MCF 10A (cell line): ENCODE measurements around the gene WWOX. TPM values are rescaled to one million over a fixed set of nuclear protein-coding genes. Genes with fewer than 3 reads are reported as not detected.

ENCODE experiments used
- BruUV-seq: library from RNA; stranded (reverse); fragments of 400-500 nt; replicated peaks from 2 replicates; lab custom pipeline; 2021; lab: Mats Ljungman, UMichigan
- CTCF ChIA-PET: fragments of 300-600 bp; sonication (Branson Sonifier 250); formaldehyde crosslinking; extraction: SDS; loops from one replicate; lab custom pipeline; 2021; ENCODE audit warnings: antibody characterized with exemption, inconsistent platforms; lab: Yijun Ruan, JAX
- POLR2A ChIA-PET: fragments of 300-600, 350-650 bp; sonication (Branson Sonifier 250); formaldehyde crosslinking; extraction: SDS; loops from one replicate; lab custom pipeline; 2020; ENCODE audit warnings: antibody characterized with exemption, inconsistent platforms; lab: Yijun Ruan, JAX
- DNase-seq: peaks from one replicate; pipeline ENCODE4 v3.0.0-alpha.2; 2018; ENCODE audit not compliant: unreplicated experiment
- H3K27ac Mint-ChIP-seq: one replicate; pipeline ENCODE4 v1.8.0; 2022; ENCODE audit warnings: mild to moderate bottlenecking, low read depth, mixed read lengths; ENCODE audit not compliant: unreplicated experiment
- H3K27me3 Mint-ChIP-seq: one replicate; pipeline ENCODE4 v1.8.0; 2022; ENCODE audit warnings: mixed read lengths; ENCODE audit not compliant: insufficient read depth, unreplicated experiment
- H3K36me3 Mint-ChIP-seq: one replicate; pipeline ENCODE4 v1.8.0; 2022; ENCODE audit warnings: mild to moderate bottlenecking, moderate library complexity, mixed read lengths; ENCODE audit not compliant: insufficient read depth, unreplicated experiment
- H3K4me1 Mint-ChIP-seq: one replicate; pipeline ENCODE4 v1.8.0; 2022; ENCODE audit warnings: mixed read lengths; ENCODE audit not compliant: insufficient read depth, unreplicated experiment
- H3K4me3 Mint-ChIP-seq: one replicate; pipeline ENCODE4 v1.8.0; 2022; ENCODE audit warnings: mild to moderate bottlenecking, moderate library complexity, mixed read lengths; ENCODE audit not compliant: unreplicated experiment
- H3K9me3 Mint-ChIP-seq: one replicate; pipeline ENCODE4 v1.8.0; 2022; ENCODE audit warnings: mixed read lengths; ENCODE audit not compliant: unreplicated experiment
- intact Hi-C: fragments of 100-400 bp; cut with micrococcal nuclease; formaldehyde crosslinking; loops from 2 replicates; pipeline ENCODE4 v1.14.1; 2022
- total RNA-seq: library from RNA; stranded (reverse); gene quantifications from 2 replicates; pipeline ENCODE4 v1.2.3, GENCODE V29; 2022
- TF ChIP-seq, protein P1 (sequence below): fragments of 200-600 bp; IDR thresholded peaks from one replicate; pipeline ENCODE4 v1.8.0; 2022; ENCODE audit warnings: antibody characterized with exemption, mild to moderate bottlenecking; ENCODE audit not compliant: unreplicated experiment

The WWOX gene
- total RNA-seq, 1 experiment from 2014 or later = 18.1 TPM

DNA sequence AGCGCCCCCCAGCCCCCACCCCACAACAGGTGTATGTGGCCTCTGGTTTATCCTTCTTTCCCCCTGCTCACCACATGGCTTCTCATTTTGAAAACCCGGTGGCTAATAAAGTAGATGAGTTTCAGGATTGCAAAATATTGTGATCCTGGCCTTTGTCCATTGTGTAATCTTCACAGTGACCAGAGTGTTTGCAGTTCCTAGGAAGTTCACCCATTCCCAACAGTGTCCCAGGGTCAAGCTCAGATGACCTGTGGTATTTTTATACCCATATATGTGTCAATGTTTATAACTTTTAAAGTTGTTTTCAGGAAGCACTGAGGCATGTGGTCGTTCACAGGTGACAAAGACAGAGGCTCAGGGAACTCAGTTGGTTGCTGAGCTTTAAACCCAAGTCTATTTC is 721.9 kb downstream of the WWOX start:
- ChIA-PET POLR2A (no interaction called here), CTCF (interaction anchor here (0.6 kb wide), 1 partner anchor 538 kb away, joined by 3 read pairs; no protein-coding TSS in a partner anchor)
- no peak overlapping the region for H3K4me3 Mint-ChIP-seq
- no peaks in the 10 kb centered on the region for H3K27me3 Mint-ChIP-seq
- TF ChIP-seq, protein P1, sequence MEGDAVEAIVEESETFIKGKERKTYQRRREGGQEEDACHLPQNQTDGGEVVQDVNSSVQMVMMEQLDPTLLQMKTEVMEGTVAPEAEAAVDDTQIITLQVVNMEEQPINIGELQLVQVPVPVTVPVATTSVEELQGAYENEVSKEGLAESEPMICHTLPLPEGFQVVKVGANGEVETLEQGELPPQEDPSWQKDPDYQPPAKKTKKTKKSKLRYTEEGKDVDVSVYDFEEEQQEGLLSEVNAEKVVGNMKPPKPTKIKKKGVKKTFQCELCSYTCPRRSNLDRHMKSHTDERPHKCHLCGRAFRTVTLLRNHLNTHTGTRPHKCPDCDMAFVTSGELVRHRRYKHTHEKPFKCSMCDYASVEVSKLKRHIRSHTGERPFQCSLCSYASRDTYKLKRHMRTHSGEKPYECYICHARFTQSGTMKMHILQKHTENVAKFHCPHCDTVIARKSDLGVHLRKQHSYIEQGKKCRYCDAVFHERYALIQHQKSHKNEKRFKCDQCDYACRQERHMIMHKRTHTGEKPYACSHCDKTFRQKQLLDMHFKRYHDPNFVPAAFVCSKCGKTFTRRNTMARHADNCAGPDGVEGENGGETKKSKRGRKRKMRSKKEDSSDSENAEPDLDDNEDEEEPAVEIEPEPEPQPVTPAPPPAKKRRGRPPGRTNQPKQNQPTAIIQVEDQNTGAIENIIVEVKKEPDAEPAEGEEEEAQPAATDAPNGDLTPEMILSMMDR = no peak
- intact Hi-C loops = no loop called here
- peaks cover 5% of the 10 kb centered on the region for H3K36me3 Mint-ChIP-seq
- BruUV-seq = no TSS peak
- H3K4me1 Mint-ChIP-seq = no peaks in the 10 kb centered on the region
- H3K27ac Mint-ChIP-seq = no peak overlapping the region
- no peak for DNase-seq
- peaks cover 6% of the 10 kb centered on the region for H3K9me3 Mint-ChIP-seq

- no TSS peak for BruUV-seq
- CTCF ChIA-PET = no interaction called here
- H3K36me3 Mint-ChIP-seq = peaks cover 5% of the 10 kb centered on the region
- H3K4me3 Mint-ChIP-seq = no peak overlapping the region
- intact Hi-C loops = no loop called here
- no peak for DNase-seq
- TF ChIP-seq, protein P1 = no peak
- H3K27me3 Mint-ChIP-seq = no peaks in the 10 kb centered on the region
- no peaks in the 10 kb centered on the region for H3K4me1 Mint-ChIP-seq
- H3K27ac Mint-ChIP-seq = no peak overlapping the region
- peaks cover 6% of the 10 kb centered on the region for H3K9me3 Mint-ChIP-seq
- POLR2A ChIA-PET = no interaction called here
Measured at GRCh38 chr16:78822509-78822908, 723.1 kb downstream of the WWOX start.

DNA sequence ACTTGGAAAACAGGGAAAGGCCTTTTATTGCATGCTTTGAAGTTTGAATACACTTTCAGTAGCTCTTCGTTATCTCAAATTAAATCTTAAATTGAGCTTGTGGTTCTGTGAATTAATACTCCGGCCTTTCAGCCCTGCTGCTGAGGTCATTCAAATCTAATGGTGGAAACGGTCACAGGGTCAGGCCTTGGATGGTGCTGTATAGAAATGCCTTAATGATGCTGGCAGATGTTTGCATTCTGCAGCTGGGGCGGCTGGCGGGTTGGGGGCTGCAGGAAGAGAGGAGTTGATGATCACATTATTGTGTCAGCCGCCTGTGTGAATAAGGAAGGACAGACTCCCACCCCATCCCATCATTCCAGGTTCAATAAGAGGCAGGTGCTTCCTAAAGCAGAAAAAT is 723.6 kb downstream of the WWOX start:
- BruUV-seq = no TSS peak
- intact Hi-C loops = no loop called here
- Mint-ChIP-seq H3K9me3 (peaks cover 6% of the 10 kb centered on the region), H3K36me3 (peaks cover 5% of the 10 kb centered on the region), H3K4me1 (no peaks in the 10 kb centered on the region), H3K4me3 (no peak overlapping the region), H3K27me3 (no peaks in the 10 kb centered on the region), H3K27ac (no peak overlapping the region)
- TF ChIP-seq, protein P1 = no peak
- no peak for DNase-seq
- ChIA-PET CTCF (no interaction called here), POLR2A (no interaction called here)

DNA sequence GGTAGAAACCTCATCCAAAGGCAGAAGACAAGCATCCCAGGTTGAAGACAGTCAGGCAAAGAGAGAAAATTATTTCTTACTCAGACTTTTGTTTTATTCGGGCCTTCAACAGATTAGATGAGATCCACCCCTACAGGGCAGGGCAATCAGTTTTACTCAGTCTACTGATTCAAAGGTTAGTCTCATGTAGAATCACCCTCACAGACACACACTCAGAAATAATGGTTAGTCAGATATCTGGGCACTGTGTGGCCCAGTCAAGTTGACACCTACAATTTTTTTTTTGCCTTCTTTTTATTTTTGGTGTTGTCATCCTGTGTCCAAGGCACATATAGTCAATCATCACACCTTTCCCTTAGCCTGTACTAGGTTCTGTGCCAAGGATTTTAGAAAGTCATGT is 729.8 kb downstream of the WWOX start:
- BruUV-seq = no TSS peak
- peaks cover 6% of the 10 kb centered on the region for H3K36me3 Mint-ChIP-seq
- no peak for DNase-seq
- H3K27ac Mint-ChIP-seq = no peak overlapping the region
- intact Hi-C loops = no loop called here
- no peak overlapping the region for H3K4me3 Mint-ChIP-seq
- CTCF ChIA-PET = no interaction called here
- H3K9me3 Mint-ChIP-seq = peaks cover 5% of the 10 kb centered on the region
- no peaks in the 10 kb centered on the region for H3K4me1 Mint-ChIP-seq
- TF ChIP-seq, protein P1 = no peak
- no peaks in the 10 kb centered on the region for H3K27me3 Mint-ChIP-seq
- POLR2A ChIA-PET = no interaction called here
